HepG2 (cell line): ENCODE measurements around the gene GRB7. TPM values are rescaled to one million over a fixed set of nuclear protein-coding genes. Genes with fewer than 3 reads are reported as not detected.

Experiments
- ARID2 ChIP-seq: sonication (generic); formaldehyde crosslinking; IDR thresholded peaks from 2 replicates; pipeline ENCODE4 v1.8.1; 2022; ENCODE audit warnings: mild to moderate bottlenecking, missing genetic modification reagents, borderline replicate concordance
- FOXA3 ChIP-seq: IDR thresholded peaks from 2 replicates; pipeline ENCODE4 v1.6.1; 2016; ENCODE audit warnings: missing genetic modification reagents, missing compliant biosample characterization
- FOXP1 ChIP-seq, 2 experiments: fragments of 450-650 bp in 1 of 2; IDR thresholded peaks; 2 replicates each; pipeline ENCODE4 v1.6.1; 2017 to 2018; ENCODE audit warnings: antibody characterized with exemption in 1 of 2
- GTF3A ChIP-seq: sonication (generic); formaldehyde crosslinking; conservative IDR thresholded peaks from 2 replicates; pipeline ENCODE4 v1.4.0; 2020; ENCODE audit warnings: mild to moderate bottlenecking, missing genetic modification reagents
- HMG20B ChIP-seq: conservative IDR thresholded peaks from 2 replicates; pipeline ENCODE4 v1.6.1; 2016; ENCODE audit warnings: missing genetic modification reagents, missing compliant biosample characterization
- KDM2A ChIP-seq: sonication (generic); formaldehyde crosslinking; IDR thresholded peaks from 2 replicates; pipeline ENCODE4 v1.4.0; 2020; ENCODE audit warnings: low read depth, missing genetic modification reagents, borderline replicate concordance
- MAFF ChIP-seq: IDR thresholded peaks from 2 replicates; pipeline ENCODE4 v1.6.1; 2011; ENCODE audit warnings: low read depth, low read length, improper control_type of control experiment
- NBN ChIP-seq: fragments of 450-650 bp; conservative IDR thresholded peaks from 2 replicates; pipeline ENCODE4 v1.6.1; 2017
- PAF1 ChIP-seq: IDR thresholded peaks from 2 replicates; pipeline ENCODE4 v1.6.1; 2016; ENCODE audit warnings: missing genetic modification reagents, missing compliant biosample characterization
- PHF8 ChIP-seq: sonication (generic); formaldehyde crosslinking; IDR thresholded peaks from 2 replicates; pipeline ENCODE4 v1.5.0; 2020; ENCODE audit warnings: missing genetic modification reagents
- RBM39 ChIP-seq: fragments of 200-400 bp; formaldehyde crosslinking; IDR thresholded peaks from one replicate; pipeline ENCODE4 v1.6.1; 2018; ENCODE audit warnings: antibody characterized with exemption, mild to moderate bottlenecking, low read depth, low read length; ENCODE audit not compliant: poor library complexity, severe bottlenecking
- SMAD1 ChIP-seq: sonication (generic); formaldehyde crosslinking; IDR thresholded peaks from 2 replicates; pipeline ENCODE4 v1.4.0; 2020; ENCODE audit warnings: missing genetic modification reagents, low read depth, mild to moderate bottlenecking, borderline replicate concordance
- SOX6 ChIP-seq, 2 experiments: fragments of 450-650 bp in 1 of 2; sonication (generic) in 1 of 2; formaldehyde crosslinking in 1 of 2; IDR thresholded peaks; 2 replicates each; pipeline versions ENCODE4 v1.4.0 to v1.6.1; 2017 to 2020; ENCODE audit warnings: antibody characterized with exemption in 1 of 2, mild to moderate bottlenecking in 1 of 2, missing genetic modification reagents in 1 of 2
- SPEN ChIP-seq: sonication (generic); formaldehyde crosslinking; IDR thresholded peaks from 2 replicates; pipeline ENCODE4 v1.5.1; 2020; ENCODE audit warnings: low read depth, mild to moderate bottlenecking, missing genetic modification reagents
- TMF1 ChIP-seq: sonication (generic); formaldehyde crosslinking; IDR thresholded peaks from 2 replicates; pipeline ENCODE4 v1.8.1; 2022; ENCODE audit warnings: low read depth, missing genetic modification reagents
- ZIK1 ChIP-seq: sonication (generic); formaldehyde crosslinking; IDR thresholded peaks from 2 replicates; pipeline ENCODE4 v1.5.0; 2020; ENCODE audit warnings: mild to moderate bottlenecking, low read depth, missing genetic modification reagents, borderline replicate concordance
- ZKSCAN8 ChIP-seq: IDR thresholded peaks from 2 replicates; pipeline ENCODE4 v1.6.1; 2016; ENCODE audit warnings: borderline replicate concordance, missing genetic modification reagents, missing compliant biosample characterization
- ZNF317 ChIP-seq: sonication (generic); formaldehyde crosslinking; IDR thresholded peaks from 2 replicates; pipeline ENCODE4 v1.5.0; 2020; ENCODE audit warnings: mild to moderate bottlenecking, missing genetic modification reagents
- polyA plus RNA-seq, 8 experiments: library from polyadenylated mRNA; depleted of rRNA in 3 of 8; stranded (reverse) in 7 of 8; unstranded in 1 of 8; fragments of >200 nt; fragmentation: Illumina TruSeq in 4 of 8; extraction: Trizol in 4 of 8; gene quantifications; 2 replicates each; pipeline versions ENCODE4 v1.2.1 to v1.2.3, GENCODE V29; 2011 to 2016; ENCODE audit warnings: low read depth in 4 of 8, missing spikeins in 1 of 8, mixed read lengths in 1 of 8; ENCODE audit not compliant: insufficient read depth in 1 of 8
- total RNA-seq, 5 experiments: library from RNA; depleted of rRNA; stranded (reverse); fragments of >200 nt; fragmentation: Illumina TruSeq; extraction: Trizol; gene quantifications; 2 replicates each; pipeline ENCODE4 v1.2.3, GENCODE V29; 2016; ENCODE audit warnings: low read depth in 1 of 5
- TF ChIP-seq, protein P1 (sequence below): sonication (generic); formaldehyde crosslinking; IDR thresholded peaks from 2 replicates; pipeline ENCODE4 v1.9.0; 2022; ENCODE audit warnings: missing genetic modification reagents, mild to moderate bottlenecking, borderline replicate concordance
- TF ChIP-seq, protein P2 (sequence below): sonication (generic); formaldehyde crosslinking; IDR thresholded peaks from 2 replicates; pipeline ENCODE4 v1.4.0; 2020; ENCODE audit warnings: mild to moderate bottlenecking, missing genetic modification reagents
- TF ChIP-seq, protein P3 (sequence below): sonication (generic); formaldehyde crosslinking; IDR thresholded peaks from 2 replicates; pipeline ENCODE4 v1.4.0; 2020; ENCODE audit warnings: missing genetic modification reagents

GRB7 gene
- total and polyA plus RNA-seq, 2 of the 13 experiments (the other 11 are each of a cell fraction or from before 2014, with no cell fraction given): 60.2 to 77.7 TPM

DNA sequence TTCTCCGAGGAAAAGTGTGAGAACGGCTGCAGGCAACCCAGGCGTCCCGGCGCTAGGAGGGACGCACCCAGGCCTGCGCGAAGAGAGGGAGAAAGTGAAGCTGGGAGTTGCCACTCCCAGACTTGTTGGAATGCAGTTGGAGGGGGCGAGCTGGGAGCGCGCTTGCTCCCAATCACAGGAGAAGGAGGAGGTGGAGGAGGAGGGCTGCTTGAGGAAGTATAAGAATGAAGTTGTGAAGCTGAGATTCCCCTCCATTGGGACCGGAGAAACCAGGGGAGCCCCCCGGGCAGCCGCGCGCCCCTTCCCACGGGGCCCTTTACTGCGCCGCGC lies 38.0 kb upstream of the GRB7 start, which contains the start of gene ERBB2 (continued):
- no peak for TF ChIP-seq SPEN
- no peak; the same call in 1 of the 2 replicates for TF ChIP-seq ZNF317 (CRISPR knock-in tag)
- TF ChIP-seq PAF1: no peak
- TF ChIP-seq, protein P1, sequence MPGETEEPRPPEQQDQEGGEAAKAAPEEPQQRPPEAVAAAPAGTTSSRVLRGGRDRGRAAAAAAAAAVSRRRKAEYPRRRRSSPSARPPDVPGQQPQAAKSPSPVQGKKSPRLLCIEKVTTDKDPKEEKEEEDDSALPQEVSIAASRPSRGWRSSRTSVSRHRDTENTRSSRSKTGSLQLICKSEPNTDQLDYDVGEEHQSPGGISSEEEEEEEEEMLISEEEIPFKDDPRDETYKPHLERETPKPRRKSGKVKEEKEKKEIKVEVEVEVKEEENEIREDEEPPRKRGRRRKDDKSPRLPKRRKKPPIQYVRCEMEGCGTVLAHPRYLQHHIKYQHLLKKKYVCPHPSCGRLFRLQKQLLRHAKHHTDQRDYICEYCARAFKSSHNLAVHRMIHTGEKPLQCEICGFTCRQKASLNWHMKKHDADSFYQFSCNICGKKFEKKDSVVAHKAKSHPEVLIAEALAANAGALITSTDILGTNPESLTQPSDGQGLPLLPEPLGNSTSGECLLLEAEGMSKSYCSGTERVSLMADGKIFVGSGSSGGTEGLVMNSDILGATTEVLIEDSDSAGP (CRISPR knock-in tag): 0 out of 2 replicates have a peak, but pooled peaks have one; percentile 6
- no peak for TF ChIP-seq FOXP1 (IDR thresholded peaks at IDR 0.05)
- TF ChIP-seq FOXP1 (CRISPR knock-in tag; IDR thresholded peaks at IDR 0.05): 0 out of 2 replicates have a peak, but pooled peaks have one; percentile 9
- peak; percentile 58; the same call in 1 of the 2 replicates for TF ChIP-seq HMG20B (CRISPR knock-in tag)
- TF ChIP-seq, protein P2, sequence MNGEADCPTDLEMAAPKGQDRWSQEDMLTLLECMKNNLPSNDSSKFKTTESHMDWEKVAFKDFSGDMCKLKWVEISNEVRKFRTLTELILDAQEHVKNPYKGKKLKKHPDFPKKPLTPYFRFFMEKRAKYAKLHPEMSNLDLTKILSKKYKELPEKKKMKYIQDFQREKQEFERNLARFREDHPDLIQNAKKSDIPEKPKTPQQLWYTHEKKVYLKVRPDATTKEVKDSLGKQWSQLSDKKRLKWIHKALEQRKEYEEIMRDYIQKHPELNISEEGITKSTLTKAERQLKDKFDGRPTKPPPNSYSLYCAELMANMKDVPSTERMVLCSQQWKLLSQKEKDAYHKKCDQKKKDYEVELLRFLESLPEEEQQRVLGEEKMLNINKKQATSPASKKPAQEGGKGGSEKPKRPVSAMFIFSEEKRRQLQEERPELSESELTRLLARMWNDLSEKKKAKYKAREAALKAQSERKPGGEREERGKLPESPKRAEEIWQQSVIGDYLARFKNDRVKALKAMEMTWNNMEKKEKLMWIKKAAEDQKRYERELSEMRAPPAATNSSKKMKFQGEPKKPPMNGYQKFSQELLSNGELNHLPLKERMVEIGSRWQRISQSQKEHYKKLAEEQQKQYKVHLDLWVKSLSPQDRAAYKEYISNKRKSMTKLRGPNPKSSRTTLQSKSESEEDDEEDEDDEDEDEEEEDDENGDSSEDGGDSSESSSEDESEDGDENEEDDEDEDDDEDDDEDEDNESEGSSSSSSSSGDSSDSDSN (CRISPR knock-in tag): no peak
- TF ChIP-seq ZKSCAN8: no peak
- TF ChIP-seq MAFF: no peak
- no peak; the same call in 1 of the 2 replicates for TF ChIP-seq PHF8
- no peak for TF ChIP-seq ZIK1 (CRISPR knock-in tag)
- no peak for TF ChIP-seq RBM39
- no peak for TF ChIP-seq SMAD1 (CRISPR knock-in tag)
- no peak for TF ChIP-seq SOX6 (IDR thresholded peaks at IDR 0.05)
- TF ChIP-seq SOX6 (CRISPR knock-in tag; IDR thresholded peaks at IDR 0.05): no peak
- 0 out of 2 replicates have a peak, but pooled peaks have one; percentile 61 for TF ChIP-seq KDM2A (CRISPR knock-in tag)
- 0 out of 2 replicates have a peak, but pooled peaks have one; percentile 41 for TF ChIP-seq TMF1
- TF ChIP-seq, protein P3, sequence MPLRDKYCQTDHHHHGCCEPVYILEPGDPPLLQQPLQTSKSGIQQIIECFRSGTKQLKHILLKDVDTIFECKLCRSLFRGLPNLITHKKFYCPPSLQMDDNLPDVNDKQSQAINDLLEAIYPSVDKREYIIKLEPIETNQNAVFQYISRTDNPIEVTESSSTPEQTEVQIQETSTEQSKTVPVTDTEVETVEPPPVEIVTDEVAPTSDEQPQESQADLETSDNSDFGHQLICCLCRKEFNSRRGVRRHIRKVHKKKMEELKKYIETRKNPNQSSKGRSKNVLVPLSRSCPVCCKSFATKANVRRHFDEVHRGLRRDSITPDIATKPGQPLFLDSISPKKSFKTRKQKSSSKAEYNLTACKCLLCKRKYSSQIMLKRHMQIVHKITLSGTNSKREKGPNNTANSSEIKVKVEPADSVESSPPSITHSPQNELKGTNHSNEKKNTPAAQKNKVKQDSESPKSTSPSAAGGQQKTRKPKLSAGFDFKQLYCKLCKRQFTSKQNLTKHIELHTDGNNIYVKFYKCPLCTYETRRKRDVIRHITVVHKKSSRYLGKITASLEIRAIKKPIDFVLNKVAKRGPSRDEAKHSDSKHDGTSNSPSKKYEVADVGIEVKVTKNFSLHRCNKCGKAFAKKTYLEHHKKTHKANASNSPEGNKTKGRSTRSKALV: no peak
- no peak for TF ChIP-seq GTF3A (CRISPR knock-in tag)
- no peak for TF ChIP-seq FOXA3 (CRISPR knock-in tag)
- no peak for TF ChIP-seq ARID2 (CRISPR knock-in tag)
- TF ChIP-seq NBN: no peak
